ENCODE data around the gene FMO3.

DNA sequence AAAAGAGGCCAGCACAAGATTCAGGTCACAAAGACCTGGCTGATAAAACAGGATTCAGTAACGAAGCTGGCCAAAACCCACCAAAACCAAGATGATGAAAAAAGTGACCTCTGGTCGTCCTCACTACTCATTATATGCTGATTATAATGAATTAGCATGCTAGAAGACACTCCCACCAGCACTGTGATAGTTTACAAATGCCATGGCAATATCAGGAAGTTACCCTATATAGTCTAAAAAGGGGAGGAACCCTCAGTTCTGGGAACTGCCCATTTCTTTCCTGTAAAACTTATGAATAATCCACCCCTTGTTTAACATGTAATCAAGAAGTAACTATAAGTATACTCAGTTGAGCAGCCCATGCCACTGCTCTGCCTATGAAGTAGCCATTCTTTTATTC lies 68.4 kb downstream of the FMO3 start:
- TF ChIP-seq POLR2A (IDR thresholded peaks at IDR 0.05; ENCODE audit: low read depth, low read length) (no peak), CTCF (IDR thresholded peaks at IDR 0.05; ENCODE audit: extremely low read depth in 1 of 2, insufficient read depth in 1 of 2, low read depth in 1 of 2, low read length in 2 of 2) (no peak), EZH2 (IDR thresholded peaks at IDR 0.05; ENCODE audit: borderline replicate concordance, low read depth, low read length, severe bottlenecking) (no peak), POLR2AphosphoS5 (IDR thresholded peaks at IDR 0.05; ENCODE audit: insufficient read depth, low read depth, low read length) (no peak), JUN (IDR thresholded peaks at IDR 0.05; ENCODE audit: borderline replicate concordance, insufficient read depth, insufficient read length, low read depth) (no peak), FOS (IDR thresholded peaks at IDR 0.05; ENCODE audit: borderline replicate concordance, insufficient read depth, low read length) (no peak), MYC (IDR thresholded peaks at IDR 0.05; ENCODE audit: low read depth, low read length) (no peak)
- TF ChIP-seq, protein P1, sequence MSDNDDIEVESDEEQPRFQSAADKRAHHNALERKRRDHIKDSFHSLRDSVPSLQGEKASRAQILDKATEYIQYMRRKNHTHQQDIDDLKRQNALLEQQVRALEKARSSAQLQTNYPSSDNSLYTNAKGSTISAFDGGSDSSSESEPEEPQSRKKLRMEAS (IDR thresholded peaks at IDR 0.05; ENCODE audit: insufficient read depth, insufficient read length) = no peak
